Activated T-helper 1 cell treated with Interleukin-2 at 50 U/mL for 16 hours (primary cell): ENCODE results near the gene FRMD4B.
"Not testable (repeated sequence)": the region's sequence is repeated elsewhere in the genome, so short reads cannot be mapped to it uniquely, and the experiment has no call there.

ENCODE experiments used
- DNase-seq: peaks from one replicate; pipeline ENCODE4 v3.0.0-alpha.2; 2020; ENCODE audit warnings: low read depth

Gene FRMD4B

DNA sequence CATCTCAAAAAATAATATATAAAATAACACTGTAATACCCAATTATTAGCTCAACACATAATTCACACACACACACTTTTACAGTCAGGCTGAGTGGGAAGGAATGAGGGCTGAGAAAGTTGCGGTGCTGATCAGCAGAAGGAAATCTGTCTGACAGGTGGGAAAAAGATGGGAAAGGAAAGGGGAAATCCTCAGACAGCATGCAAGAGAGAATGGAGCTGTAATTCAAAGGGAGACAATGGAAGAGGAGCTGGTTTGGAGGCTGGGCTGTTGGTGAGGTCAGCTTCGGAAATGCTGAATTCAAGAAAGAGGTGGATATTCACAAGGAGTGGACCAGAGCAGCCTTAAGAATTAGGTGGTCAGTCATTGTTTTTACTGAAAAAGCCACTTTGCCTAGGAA is 141.8 kb downstream of the FRMD4B start:
- no peak for DNase-seq

DNA sequence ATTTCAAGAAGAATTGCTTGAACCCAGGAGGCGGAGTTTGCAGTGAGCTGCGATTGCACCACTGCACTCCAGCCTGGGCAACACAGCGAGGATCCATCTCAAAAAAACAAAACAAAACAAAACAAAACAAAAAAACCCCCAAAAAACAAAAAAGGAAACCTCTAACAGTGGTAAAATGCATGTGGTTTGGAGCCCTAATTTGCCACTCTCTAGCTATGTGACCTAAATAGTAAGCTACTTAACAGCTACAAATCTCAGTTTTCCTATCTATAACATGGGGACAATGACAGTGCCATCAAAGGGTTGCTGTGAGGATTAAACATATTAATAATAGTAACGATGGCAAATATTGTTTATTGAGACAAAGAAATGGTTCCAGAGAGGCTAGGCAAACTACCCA is 144.1 kb downstream of the FRMD4B start:
- no peak for DNase-seq

DNA sequence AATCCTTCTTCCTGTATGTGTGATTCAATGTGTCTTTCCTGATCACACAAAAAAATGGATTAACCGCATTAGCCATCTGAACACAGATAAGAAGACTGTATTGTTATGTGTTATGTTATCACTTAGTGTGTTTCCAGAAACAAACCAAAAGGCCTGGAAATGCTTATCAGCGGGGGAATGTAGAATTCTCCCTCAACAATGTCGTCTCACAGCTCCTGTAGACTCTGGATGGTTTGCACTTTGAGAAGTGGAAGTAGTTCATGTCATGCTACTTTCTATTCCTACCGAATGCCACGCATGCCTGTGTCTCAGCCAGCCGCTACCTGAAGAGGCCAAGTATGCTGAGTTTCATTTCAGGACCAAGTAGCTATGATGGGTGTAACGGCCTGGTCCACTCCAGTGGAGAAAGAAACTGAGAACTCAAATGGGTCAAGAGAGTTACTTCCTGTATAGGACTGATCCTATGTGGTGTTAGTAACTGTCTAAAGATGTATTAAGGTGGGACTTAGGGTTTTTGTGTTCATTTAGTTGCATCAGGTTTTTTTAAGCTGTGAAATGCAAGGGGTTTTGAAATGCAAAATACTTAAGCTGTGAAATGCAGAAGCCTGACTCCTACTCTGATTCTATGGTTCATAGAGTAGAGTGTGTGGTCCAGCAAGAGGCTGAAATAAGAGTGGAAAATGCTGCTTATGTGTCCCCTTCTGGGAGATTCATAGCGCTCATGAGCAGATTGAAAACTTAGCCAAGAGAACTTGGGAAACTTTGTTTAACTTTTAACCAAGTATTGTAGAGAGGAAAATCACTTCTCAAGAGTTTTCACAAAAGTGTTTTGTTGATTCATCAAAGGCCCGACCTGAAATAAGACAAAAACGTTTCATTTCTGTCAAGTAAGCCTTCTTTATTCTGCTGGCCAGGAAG is 145.0 kb downstream of the FRMD4B start:
- no peak for DNase-seq

DNA sequence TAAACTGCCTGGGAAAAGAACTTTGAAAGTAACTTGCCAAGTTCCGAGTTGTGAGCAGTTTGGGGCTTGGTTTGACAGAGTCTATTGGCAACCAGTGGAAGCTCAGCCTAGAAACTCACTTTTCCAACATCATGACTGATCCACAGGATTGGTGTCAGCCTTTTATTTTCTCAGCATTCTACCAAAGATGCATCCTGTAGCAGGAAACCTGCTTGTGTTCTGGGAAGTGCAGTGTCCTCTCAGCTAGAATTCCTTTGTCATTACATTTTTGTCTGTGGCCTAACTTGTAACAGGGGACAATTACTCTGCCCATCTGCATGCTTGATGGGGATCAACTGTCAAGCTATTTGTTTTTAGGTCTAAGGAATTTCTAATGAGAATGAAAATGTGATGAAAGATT is 146.8 kb downstream of the FRMD4B start:
- no peak for DNase-seq

DNA sequence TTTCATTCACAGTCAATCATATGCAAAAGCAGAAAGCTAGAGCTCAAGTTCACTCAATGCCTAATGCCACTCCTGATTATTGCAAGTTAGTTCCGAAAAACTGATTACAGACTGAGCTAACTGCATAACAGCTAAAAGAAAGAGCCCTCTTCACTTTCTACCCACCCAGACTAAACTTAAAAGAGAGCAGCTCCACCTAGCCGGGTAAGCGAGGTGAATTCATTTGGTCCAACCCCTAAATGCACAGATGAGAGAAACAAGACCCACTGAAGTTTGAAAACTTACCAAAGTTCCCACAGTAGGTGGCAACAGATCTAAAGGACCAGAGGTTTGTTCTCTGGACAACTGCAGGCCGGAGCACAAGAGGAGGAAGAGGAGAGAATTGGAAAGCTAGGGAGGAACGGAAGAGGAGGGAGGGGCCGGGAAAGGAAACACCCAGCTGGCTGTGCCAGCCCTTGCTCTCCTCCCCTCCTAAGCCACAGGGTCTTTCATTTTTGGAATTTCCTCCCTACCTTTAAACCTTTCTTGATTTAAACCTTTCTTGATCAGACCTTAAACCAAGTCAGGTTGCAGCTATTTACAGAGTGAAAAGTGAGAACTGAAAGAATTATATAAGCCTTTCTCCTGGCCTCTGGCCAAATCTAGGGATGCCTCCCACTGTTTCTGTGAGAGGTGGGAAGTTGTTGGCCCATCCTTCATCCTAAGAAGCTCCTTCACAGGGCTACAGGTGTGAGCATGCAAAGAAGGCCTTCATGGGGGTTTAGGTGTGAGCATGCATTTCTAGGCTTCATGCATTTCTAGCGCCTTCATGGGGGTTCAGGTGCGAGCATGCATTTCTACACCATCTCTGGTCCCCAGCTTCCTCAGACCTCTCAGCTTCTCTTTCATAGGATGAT is 148.8 kb downstream of the FRMD4B start:
- DNase-seq: no peak

DNA sequence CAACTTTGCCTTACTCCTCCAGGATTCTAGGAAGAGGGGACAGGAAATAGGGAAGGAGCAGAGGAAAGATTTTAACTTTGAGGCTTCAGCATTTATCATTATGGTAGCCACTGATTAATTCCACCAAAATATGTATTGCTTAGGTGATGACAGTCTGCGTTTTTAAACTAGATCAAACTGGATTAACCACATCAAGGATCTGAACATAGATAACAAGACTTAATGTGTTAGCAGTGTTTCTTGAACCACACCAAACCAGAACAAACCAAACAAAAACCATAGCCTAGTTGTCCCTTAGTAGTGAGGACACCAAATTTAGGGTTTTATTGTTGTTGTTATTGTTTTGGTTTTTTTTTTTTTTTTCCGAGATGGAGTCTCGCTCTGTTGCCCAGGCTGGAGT is 150.0 kb downstream of the FRMD4B start:
- DNase-seq: no peak

DNA sequence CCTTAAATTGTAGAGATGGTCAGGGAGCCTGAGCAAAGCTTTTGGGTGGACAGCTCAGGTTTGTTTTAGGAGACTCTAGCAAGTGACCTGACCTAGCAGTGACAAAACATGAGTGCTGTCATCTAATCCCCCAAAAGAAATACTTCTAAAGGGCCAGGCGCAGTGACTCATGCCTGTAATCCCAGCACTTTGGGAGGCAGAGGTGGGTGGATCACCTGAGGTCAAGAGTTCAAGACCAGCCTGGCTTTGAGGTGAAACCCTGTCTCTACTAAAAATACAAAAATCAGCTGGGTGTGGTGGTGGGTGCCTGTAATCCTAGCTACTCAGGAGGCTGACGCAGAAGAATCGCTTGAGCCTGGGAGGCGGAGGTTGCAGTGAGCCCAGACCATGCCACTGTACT is 150.7 kb downstream of the FRMD4B start:
- DNase-seq: not testable (repeated sequence)

DNA sequence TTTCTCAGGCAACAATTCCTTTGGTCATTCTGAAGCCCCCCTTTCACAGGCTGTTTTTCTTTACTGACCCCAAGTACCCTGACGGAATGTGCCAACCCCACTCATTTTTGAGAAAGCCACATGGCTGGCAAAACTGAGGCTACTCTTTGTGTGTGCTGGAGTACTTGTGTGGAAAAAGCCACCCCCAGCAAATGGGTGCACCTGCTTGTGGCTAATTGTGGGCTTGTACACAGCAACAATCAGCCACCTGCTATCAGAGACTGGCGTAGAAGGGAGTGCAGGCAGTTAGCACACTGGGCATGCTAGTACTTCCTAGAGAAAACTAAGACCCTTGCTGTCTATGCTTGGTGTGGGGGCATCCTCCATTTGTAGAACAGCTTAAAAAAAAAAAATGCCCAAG is 153.4 kb downstream of the FRMD4B start:
- no peak for DNase-seq

DNA sequence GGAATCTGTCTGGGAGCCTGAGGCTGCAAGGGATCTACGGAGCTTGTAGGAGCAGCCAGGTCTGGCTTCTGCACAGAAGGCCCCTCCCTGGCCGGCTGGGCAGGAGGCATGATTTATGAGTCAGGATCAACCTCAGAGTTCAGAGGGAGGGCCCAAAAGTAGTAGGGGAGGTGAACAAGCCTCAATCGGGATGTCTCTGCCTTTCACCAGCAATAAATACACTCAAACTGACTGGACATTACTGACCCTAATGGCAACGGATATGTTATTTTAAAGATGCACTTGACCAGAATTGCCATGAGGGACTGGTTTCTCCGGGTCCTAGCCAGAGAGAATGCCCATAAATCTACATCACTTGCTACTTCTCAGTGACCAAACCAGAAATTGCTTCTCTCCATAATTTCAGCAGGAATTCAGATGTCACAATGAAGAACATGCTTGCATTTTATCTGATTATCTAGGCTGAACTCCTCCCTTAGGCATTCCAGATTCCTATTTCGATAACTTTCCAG is 153.9 kb downstream of the FRMD4B start:
- no peak for DNase-seq

DNA sequence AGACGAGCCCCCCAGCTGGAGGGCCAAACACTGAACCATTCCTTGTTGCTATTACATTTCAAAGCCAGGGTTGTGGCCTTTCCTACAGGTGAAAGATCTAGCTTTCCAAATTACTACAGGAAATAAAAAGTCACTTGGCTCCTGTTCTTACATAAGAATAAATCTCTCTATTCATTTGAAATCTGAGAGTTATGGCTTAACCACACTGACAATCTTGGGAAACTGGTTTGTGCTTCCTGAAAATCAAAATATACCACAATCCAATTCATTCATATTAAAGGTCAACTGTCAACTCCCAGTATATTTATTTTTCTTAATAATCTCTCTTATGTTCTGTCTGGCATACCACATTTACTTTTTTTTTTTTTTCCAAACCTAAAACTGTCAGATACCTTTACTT is 159.8 kb downstream of the FRMD4B start:
- DNase-seq: no peak

DNA sequence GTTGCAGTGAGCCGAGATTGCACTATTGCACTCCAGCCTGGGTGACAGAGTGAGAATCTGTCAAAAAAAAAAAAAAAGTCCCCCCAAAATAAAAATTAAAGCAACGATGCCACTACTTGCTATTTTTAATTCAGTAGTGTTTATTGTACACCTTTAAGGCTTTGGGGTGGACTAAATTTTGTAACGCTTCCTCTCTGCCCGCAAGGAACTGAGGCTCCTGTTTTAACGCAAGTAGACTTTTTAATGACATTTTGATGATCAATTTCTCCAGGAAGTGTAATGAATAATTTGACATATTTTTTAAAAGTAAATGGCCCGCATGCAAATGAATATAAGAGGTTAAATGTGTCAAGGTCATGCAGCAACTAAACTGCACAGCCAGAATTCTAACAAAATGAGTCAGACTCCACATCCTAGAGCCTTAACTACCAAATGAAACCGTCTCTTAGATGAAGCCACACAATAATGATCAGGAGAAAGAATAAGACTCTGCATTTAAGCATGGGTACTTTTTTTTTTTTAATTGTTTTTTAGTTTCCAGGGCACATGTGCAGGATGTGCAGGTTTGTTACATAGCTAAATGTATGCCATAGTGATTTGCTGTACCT is 166.7 kb downstream of the FRMD4B start:
- DNase-seq: no peak

DNA sequence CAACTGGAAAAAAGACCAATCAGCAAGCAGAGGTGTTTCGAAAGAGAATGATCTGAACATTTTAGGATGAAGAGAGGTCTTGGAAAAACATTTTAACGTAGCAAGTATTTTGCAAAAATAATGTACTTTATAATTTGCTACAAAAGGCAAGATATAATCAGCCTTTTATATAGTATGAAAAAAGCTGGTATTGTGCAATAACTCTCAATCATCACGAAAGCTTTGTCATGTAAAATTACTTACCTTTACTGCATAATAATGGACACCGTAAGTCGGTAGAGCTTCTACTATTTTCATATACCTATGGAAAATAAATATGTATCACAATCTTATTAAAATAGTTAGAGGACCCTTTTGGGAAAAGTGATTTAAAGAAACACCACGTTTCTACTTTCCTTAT is 167.8 kb downstream of the FRMD4B start:
- DNase-seq: no peak

DNA sequence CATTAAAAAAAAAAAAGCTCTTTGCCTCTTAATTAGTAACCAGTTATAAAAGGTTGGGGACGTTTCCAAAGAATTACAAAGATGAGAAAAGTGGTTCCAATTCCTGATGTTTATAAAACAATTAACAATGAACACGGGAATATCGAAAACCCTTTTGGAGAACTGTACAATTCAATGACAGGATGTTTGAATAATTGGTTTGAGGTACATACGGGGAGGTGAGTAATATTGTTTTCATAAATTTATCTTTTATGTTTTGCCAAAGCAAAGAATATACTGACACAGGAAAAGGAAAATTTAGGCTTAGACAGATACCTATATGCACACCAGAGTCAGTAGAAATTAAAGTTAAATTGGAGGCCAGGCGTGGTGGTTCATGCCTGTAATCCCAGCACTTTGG is 168.9 kb downstream of the FRMD4B start:
- no peak for DNase-seq

DNA sequence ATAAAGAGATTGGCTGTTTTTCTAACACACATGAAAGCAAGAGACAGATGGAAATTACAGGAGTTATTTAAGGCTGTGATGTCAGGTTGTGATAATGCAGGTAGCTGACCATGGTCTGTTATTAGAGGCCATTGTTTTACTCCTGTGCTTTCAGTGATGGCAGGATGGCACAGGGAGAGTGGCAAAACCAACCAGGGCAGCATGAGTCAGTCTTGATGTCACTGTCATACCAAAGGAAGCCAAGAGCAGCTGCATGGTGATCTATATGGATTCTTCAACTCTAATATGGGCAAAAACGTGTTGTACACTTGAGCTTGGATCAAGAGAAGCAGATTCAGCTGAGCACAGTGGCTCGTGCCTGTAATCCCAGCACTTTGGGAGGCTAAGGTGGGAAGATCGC is 171.6 kb downstream of the FRMD4B start:
- no peak for DNase-seq

DNA sequence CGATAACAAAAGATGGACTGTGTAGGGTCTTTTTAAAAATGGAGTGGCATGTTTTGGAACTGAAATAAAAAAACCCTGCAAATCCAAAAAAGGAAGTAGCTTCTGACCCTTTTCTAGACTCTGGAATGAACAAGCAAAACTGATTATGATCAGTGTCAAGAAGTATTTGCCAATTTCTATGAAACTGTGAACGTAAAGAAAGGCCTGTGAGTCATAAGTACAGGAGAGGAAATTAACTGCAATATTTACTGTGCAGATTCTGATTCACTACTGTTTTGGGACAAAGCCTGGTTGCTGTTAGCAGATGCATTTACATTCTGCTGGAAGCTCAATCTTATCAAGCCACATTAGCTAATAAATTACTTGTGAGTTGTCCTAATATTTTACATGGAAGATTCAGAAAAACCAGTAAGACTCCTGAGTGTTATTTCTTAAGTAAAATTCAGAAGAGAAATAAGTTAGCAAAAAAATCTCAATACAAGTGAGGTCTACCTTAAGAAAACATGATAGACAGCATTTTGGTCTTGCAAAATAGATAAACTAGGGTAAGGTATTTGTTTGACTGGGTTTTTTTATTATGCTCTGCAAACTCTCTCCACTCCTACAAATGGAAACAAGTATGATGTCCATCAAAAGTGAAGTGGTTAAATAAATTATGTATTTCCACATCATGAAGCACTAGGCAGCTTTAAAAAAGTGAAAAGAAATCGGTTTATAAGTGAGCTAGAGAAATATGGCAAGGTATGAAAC is 173.3 kb downstream of the FRMD4B start:
- DNase-seq: no peak

DNA sequence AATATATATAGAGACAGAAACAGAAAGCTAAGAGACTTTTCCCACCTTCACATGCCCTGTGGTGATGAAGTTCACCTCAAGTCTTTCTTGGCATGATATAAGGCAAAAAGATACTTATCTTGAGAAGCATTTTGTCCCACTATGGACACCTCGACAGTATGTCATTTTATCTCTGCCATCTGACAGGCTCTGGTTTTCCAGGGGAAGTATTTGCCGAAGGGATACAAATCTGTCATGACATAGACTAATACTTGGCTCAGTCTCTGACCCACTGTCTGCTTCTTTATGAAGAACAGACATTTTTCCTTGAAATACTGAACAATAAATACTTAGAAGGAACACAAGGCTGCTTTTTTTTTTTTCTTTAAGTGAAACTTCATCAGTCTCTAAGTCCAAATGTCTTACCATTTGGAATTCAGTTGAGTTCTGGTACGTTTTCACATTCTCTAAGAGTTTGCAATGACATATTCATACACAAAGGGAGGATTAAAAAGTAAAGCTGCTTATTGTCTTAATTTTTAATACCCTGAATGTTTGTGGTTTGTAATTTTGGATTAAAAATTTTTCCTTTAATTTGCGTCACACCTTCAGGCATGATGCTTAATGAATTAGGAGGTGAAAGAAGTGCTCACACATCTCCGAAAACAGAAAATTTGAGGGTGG is 175.7 kb downstream of the FRMD4B start:
- no peak for DNase-seq

DNA sequence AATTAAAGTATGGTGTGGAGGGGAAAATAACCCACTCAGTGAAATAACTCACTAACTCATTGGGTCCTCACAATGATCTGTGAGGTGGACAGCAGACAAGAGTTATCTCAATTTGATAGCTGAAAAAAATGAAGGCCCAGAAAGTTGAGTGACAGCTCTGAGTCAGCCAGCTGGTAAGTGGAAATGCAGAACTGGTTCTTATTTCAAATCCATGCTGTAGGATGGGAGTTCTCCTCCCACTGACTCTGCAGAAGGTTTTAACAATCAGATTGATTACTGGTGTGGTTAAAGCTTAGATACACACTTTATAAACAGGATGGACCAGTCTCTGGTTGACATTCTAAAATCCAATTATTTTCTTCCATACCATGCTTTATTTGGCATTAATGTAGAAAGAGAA is 176.5 kb downstream of the FRMD4B start:
- DNase-seq: no peak

DNA sequence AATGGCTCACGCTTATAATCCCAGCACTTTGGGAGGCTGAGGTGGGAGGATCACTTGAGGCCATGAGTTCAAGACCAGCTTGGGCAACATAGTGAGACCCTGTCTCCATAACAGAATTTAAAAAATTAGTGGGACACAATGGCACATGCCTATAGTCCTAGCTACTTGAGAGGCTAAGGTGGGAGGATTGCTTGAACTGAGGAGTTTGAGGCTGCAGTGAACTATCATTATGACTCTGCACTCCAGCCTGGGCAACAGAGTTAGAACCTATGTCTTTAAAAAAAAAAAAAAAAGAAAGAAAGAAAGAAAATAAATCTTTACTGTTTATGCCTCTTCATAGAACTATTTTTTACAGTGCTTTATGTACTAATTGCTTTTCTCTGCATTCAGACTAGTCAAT is 178.9 kb downstream of the FRMD4B start:
- DNase-seq: no peak

DNA sequence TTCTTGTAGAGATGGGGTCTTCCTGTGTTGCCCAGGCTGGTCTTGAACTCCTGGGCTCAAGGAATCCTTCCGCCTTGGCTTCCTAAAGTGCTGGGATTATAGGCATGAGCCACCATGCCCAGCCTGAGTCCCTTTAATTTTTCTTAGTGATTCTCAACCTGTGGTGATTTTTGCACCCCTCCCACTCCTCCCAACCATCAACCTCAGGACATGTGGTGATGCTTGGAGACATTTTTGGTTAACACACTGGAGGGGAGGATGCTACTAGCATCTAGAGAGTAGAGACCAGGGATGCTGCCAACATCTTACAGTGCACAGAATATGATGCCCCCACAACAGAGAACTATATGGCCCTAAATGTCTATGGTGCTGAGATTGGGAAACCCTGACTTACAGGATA is 180.5 kb downstream of the FRMD4B start:
- no peak for DNase-seq

DNA sequence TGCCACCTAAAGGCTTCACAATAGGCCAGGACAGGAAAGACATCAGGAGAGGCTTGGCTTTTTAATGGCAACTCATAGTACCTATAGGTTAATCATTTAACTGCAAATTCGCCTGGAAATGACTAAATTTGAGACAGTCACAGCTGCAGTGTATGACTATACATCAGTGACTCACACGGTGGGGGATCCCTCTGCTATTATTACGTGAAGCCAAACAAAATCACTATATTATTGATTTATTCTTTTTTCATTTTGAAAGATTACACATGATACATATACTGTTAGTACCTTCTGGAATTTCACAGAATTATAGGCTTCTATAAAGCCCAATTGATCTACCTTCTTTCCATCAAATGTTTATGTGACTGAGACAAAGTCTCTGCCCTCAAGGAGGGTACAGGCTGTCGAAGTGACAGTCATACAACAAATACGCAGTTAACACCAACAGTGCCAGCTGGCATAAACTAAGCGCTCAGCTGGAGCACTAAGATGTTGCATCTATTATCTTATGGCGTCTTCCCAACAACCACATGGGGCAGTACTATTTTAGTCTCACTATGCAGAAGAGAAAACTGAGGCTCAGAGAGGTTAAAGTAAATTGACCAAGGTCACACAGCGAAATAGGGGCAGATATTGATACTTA is 181.5 kb downstream of the FRMD4B start:
- no peak for DNase-seq
